HG03342 (cell line): Measurements from ENCODE around the gene UGT1A10.

ENCODE experiments used
- ATAC-seq: cut with Tn5 transposase; IDR thresholded peaks from one replicate; pipeline ENCODE4 v1.9.1; 2021; ENCODE audit warnings: mild to moderate bottlenecking, moderate library complexity; ENCODE audit not compliant: unreplicated experiment

UGT1A10 gene

GRCh38 chr2:233801357-233802131 is 165.3 kb downstream of the UGT1A10 start:
- ATAC-seq: no peak

GRCh38 chr2:233802132-233802815 is 166.0 kb downstream of the UGT1A10 start:
- ATAC-seq: no peak

GRCh38 chr2:233803292-233803911 is 167.2 kb downstream of the UGT1A10 start:
- ATAC-seq: no peak

GRCh38 chr2:233803994-233804393 is 167.7 kb downstream of the UGT1A10 start:
- ATAC-seq: no peak

- ATAC-seq: no peak
Observed at GRCh38 chr2:233807215-233807865, 171.1 kb downstream of the UGT1A10 start.

- ATAC-seq: no peak
Observed at GRCh38 chr2:233807966-233808935, 172.0 kb downstream of the UGT1A10 start.

- no peak for ATAC-seq
Observed at GRCh38 chr2:233810385-233810784, 174.1 kb downstream of the UGT1A10 start.

- ATAC-seq: no peak
Observed at GRCh38 chr2:233811087-233811486, 174.8 kb downstream of the UGT1A10 start.

GRCh38 chr2:233811732-233812131 is 175.5 kb downstream of the UGT1A10 start:
- ATAC-seq: no peak

- ATAC-seq: no peak
Observed at GRCh38 chr2:233813236-233814055, 177.2 kb downstream of the UGT1A10 start.

GRCh38 chr2:233814056-233814835 is 178.0 kb downstream of the UGT1A10 start:
- ATAC-seq: no peak

GRCh38 chr2:233815861-233816260 is 179.6 kb downstream of the UGT1A10 start:
- ATAC-seq: no peak

GRCh38 chr2:233816334-233816733 is 180.1 kb downstream of the UGT1A10 start:
- ATAC-seq: no peak

- no peak for ATAC-seq
Observed at GRCh38 chr2:233816771-233817170, 180.5 kb downstream of the UGT1A10 start.

- no peak for ATAC-seq
Observed at GRCh38 chr2:233817361-233817911, 181.2 kb downstream of the UGT1A10 start.

- no peak for ATAC-seq
Observed at GRCh38 chr2:233817995-233818638, 181.9 kb downstream of the UGT1A10 start.

GRCh38 chr2:233818639-233819621 is 182.7 kb downstream of the UGT1A10 start:
- no peak for ATAC-seq
